A172 (cell line): ENCODE data around the gene MBOAT2. TPM values are rescaled to one million over a fixed set of nuclear protein-coding genes. Genes with fewer than 3 reads are reported as not detected.
"Not testable (repeated sequence)": the region's sequence is repeated elsewhere in the genome, so short reads cannot be mapped to it uniquely, and the experiment has no call there.

ENCODE experiments used
- DNase-seq: peaks from one replicate; pipeline ENCODE4 v3.0.0-alpha.2; 2015; ENCODE audit warnings: low spot score
- total RNA-seq: library from RNA; depleted of rRNA; stranded (reverse); fragments of >200 nt; shearing (Covaris generic); gene quantifications from 2 replicates; pipeline ENCODE4 v1.2.3, GENCODE V29; 2014; rRNA removed

Gene MBOAT2, protein sequence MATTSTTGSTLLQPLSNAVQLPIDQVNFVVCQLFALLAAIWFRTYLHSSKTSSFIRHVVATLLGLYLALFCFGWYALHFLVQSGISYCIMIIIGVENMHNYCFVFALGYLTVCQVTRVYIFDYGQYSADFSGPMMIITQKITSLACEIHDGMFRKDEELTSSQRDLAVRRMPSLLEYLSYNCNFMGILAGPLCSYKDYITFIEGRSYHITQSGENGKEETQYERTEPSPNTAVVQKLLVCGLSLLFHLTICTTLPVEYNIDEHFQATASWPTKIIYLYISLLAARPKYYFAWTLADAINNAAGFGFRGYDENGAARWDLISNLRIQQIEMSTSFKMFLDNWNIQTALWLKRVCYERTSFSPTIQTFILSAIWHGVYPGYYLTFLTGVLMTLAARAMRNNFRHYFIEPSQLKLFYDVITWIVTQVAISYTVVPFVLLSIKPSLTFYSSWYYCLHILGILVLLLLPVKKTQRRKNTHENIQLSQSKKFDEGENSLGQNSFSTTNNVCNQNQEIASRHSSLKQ
- total RNA-seq = 44.0 and 78.1 TPM in 2 replicates

DNA sequence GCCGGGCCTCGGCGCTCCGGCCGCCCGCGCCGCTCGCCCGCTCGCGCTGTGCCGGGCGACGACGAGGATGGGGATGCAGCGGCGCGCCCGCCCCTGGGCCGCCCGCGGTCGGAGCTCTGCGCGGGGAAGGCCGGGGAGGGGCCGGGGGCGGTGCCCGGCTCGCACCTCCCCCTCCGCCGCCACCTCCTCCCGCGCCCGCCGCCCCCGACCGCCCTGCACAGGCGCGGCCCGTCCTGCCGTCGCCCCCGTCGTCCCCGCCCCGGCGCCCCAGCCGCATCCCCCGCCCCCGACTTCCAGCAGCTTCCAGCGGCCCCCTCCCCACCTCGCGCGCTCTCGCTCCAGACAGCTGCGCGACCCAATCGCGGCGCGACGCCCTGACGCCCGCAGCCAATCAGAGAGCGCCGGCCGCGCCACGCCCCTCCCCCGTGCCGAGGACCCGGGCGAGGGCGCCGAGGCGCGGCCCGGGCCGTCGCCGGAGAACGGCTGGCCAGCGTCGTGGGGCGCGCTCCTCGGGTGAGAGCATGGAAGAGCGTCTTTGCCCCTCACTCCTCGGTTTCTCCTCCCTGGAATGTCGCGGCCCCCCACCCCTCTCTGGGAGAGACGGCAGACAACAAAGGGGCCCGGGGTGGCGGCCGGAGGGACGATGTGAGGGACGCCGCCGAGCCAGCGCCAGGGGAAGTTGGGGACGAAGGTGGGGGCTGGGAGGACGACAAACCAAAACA lies at the start of gene MBOAT2:
Gene MBOAT2 (minus strand): TSS at position 69 of the 722 bp plus-strand sequence. CDS start 70 bp downstream, outside the sequence.
- peak; percentile 81 for DNase-seq

DNA sequence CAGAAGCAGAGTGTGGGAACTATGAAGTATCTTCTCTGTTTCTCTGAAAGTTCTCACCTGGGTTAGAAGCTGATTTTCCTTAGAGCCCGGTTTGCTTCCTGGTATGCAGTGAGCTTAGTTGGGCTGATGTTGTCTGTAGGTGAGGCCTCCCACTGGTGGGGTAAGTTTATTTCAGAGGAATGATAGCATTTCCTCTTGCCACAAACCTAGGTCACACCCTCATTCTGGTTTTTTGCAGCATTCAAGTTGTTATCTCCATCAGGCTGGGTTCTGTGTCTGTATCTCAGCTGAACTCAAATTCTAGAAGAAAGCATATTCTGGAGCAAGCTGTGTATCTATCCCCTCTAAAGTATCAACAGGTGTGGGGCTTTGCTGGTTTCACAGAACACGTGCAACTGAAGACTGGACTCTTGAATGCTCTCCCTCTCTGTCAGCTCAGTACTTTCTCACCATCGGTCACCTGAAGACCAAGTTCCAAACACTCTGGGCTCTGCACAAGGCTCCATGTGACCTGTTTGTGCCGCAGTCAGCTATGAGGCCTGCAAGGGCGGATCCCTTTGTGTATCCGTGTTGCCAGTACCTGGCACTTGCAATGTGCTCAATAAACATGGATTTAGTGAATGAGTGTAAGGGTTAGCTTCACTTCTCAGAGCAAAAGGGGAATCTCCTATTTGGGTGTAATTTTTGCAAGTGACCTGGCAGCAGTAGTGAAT lies 49.5 kb upstream of the MBOAT2 start:
- DNase-seq = no peak

DNA sequence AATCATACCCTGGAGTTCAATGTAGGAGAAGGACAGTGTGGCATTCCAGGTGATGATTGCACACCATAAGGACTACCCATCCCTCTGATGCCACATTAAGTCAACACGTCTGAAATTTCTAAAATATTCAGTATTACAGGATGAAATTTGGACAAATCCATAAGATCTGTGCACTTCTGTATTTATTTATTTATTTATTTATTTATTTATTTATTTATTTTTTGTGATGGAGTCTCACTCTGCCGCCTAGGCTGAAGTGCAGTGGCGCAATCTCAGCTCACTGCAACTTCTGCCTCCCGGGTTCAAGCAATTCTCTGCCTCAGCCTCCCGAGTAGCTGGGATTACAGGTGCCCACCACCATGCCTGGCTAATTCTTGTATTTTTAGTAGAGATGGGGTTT lies 48.0 kb upstream of the MBOAT2 start:
- not testable (repeated sequence) for DNase-seq

DNA sequence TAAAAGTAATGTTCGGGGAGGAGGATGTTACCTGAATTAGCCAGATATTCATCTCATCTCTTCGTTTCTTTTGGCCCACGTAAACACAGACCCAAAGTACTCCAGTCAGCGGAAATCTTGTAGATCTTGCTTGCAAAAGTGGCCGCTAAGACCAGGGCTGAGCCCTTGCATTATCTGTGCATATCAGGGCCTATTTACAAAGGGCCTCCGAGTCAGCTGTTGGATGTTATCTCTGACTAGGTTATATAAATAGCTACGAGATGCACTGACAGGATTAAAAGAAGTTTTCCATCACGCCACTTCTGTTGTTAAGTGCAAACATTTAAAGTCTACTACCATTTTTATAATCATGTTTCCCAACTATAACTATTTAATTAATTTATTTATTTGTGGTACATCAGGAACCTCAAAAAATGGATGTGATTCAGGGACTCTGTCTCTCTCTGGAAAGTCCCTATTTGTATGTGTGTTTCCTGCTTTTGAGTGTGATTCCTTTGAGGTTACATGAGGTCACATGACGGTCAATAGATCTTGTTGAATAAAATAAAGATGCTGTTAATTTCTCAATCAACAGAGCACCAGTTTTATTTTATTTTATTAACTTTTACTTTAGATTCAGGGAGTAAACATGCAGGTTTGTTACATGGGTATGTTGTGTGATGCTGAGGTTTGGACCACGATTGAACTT lies 46.8 kb upstream of the MBOAT2 start:
- peak; percentile 39 for DNase-seq

DNA sequence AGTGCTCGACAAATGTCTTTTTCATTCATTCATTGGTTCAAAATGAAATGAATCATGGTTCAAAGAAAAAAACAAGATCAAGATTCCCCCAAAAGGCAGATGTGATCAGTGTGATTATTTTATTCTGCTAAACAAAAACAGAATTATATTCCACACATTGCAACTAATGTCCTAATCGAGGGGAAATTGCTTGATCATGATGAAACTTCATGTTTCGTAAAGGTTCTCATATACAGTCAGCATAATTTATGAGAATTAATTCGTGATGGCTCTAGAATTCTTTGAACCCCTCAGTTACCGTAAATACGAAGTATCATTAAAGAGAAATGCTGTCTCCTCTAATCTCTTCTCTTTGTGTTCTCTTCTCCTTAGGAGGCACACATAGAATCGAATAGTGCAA lies 42.1 kb upstream of the MBOAT2 start:
- DNase-seq = no peak

DNA sequence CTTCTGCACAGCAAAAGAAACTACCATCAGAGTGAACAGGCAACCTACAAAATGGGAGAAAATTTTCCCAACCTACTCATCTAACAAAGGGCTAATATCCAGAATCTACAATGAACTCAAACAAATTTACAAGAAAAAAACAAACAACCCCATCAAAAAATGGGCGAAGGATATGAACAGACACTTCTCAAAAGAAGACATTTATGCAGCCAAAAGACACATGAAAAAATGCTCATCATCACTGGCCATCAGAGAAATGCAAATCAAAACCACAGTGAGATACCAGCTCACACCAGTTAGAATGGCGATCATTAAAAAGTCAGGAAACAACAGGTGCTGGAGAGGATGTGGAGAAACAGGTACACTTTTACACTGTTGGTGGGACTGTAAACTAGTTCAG lies 40.0 kb upstream of the MBOAT2 start:
- DNase-seq = not testable (repeated sequence)

DNA sequence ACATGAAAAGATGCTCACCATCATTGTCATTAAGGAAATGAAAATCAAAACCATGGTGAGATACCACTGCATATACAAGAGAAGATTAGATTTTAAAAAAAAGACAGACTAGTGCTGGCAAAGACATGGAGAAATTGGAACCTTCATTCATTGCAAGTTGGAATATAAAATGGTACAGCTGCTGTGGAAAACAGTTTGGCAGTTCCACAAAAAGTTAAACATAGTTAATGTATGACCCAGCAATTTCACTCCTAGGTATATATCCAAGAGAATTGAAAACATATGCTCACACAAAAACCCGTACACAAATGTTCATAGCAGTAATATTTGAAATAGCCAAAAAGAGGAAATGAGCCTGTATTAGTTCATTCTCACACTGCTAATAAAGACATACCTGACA lies 33.7 kb upstream of the MBOAT2 start:
- no peak for DNase-seq

DNA sequence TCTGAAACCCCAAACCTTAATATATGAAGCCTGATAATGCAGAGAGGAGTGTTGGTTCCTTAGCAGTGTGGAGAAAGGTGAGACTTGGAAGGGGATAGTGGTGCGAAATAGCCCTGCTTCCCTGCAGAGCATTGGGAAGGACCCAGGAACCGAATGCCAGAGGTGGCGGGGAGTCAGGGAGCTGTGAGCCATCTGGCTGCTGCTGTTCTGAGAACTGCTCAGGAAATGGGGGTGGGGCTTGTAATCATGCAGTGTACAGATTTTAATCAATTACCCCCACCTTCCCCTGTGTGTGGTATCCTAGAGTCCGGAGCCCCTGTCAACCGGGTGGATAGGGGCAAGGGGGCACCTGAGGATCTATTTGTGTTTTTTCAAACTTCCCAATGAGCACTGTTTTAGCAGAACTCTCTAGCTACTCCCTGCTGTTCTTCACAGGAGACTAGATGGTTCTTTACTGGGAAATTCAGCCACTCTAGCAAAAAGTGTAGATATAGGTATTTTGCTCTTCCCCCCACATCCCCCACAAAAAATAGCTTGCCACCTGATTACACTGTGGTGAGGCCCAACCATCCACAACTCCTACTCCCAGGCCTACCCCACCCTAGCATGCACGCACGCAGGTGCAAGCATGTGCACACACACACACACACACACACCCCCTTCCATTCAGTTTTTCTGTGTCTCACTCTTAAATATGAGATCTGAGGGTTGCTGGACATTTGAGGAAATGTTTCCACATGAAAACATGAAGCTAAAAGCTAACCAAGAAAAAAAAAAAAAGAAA lies 30.1 kb upstream of the MBOAT2 start:
- no peak for DNase-seq

DNA sequence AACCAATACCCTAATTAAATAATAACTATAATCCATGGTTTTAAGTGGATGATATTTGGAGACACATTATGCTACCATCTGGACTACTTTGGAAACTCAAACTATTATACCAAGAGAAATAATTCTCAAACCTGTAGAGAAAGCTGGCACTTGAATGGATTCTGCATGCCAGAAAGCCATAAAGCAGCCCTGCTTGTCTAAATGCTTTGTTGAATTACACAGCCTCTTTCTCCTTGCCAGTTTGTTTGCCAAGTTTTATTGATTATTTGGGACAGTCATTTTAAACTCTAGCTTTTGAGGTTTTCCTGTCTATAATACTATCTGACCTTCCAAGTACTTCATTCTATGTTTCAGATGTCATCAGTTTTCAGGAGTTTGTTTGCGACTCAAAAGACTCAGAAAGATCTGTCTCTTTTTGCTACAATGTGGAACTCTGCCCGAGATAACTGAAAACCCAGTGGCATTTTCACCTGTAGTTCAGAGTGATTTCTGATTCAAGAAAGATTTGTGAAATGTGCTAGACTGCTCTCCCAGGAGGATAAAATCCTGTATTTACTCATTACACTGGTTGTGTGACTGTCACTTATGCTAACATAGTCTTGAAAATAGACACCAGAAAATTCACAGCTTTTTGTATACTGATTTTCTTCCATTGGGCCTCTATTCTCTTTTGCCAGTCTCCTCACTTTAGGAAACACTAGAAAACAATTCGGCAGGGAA lies 29.2 kb upstream of the MBOAT2 start:
- no peak for DNase-seq

DNA sequence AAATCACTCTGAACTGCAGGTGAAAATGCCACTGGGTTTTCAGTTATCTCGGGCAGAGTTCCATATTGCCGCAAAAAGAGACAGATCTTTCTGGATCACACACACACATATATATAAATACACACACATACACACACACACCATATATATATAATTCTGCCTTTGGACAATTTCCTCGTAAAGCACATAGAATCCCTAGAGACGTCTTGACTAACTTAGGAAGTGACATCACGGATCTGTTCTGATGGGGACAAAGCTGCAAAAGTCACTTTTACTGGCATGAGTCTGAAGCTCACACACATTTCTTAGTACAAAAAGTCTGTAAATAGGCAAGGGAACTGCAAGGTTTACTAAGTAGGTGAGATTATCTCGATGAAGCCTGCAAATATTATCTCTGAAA lies 28.6 kb upstream of the MBOAT2 start:
- no peak for DNase-seq

DNA sequence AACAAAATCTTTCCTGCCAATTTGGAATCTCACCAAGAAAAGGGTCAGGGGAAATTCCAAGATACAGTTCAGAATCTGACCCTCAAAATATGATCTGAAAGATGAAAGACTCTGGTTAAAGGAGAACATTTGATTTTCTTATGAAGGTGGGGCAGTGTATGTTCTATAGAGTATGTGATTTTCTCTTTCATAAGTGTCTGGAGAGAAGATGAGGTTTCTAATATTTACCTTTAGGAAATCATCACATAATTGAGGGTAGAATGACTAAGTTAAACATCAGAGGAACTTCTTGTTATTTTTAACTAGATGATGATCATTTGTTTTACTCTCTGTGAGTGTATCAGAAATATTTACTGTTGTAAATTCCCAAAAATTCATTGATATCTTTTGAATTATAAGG lies 27.8 kb upstream of the MBOAT2 start:
- DNase-seq = no peak

DNA sequence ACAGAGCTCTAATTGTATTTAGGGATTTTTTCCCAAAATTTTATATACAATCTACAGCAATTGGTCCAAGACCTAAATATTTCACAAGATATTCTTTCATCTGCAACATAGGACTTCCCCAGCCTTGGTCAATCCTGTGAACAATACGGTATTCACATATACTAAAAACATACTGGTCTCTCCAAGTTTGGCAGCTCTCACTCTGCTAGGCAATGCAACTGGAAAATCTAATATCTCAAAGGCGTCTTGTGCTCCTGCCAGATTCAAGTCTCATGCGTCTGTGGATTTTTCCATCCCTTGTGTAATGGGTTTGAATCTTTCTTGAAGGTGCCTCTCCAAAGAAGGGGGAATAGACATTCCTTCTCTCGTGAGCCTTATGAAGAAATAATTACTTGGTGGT lies 27.4 kb upstream of the MBOAT2 start:
- no peak for DNase-seq

DNA sequence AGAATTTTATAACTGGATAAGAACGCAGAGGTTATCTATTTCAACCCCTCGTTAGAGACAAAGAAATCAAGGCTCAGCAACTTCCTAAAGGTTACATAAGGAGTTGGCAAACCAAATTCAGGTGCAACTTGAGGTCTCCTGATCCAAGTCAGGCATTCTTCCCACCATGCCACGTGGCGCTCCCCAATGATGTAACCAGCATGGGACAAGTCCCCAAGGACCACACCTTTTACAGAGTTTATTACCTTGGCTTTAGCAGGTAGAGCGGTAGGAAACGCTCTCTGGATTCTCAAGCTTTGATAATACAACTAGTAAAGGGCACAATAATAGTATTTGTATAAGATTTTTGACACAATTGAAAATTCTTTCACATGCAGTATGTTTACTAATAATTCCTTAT lies 26.7 kb upstream of the MBOAT2 start:
- no peak for DNase-seq

DNA sequence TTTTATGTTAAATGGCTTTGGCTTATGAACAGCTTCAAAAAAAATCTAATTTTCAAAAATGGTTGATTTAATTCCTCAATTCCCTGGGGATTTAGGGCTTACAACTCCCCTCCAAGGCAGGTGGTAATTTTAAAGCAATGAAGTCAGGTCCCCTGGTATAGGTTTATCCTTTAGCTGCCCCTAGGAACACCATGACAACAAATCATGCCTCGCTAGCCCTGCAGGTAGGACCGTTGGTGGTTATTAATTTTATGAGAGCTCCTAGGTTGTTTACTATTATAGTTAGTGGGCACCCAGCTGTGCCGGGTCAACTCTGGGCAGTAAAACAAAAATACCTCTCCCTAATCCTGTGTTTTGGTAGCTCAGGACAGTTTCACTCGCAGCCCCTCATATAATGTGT lies 26.2 kb upstream of the MBOAT2 start:
- no peak for DNase-seq

DNA sequence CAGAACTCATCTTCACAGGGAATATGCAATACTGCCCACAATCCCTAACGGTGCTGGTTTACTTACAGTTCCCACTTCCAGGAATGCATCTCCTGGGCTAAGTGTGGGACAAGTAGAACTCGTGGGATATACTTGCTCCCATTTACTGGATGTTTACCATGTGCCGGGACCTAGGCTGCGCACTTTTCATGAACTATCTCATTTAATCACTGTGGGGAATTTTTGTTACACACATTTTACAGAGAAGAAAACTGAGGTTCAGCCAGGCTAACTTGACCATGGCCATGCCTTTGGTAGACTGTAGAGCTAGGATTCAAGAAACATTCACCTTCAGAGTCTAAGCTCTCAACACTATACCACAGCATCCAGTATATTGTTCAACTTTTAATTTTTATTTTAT lies 24.4 kb upstream of the MBOAT2 start:
- DNase-seq = no peak

DNA sequence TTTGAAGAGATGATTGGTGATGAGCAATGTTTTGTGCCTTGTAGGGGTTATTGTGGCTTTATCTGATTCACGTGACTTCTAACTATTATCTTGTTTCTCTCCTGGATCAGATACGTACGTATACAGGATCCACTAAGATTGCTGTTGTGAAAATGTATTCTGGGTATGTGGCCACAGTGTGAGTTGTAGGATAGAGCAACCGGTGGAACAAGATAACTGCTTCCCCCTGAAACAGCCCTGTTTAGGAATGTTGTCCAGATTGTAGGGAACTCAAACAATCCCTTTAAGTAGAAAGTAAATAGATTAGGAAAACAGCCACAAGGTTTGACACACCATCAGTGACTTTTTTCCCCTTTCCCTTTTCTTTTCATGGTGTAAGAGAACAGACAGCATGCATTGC lies 22.3 kb upstream of the MBOAT2 start:
- no peak for DNase-seq

DNA sequence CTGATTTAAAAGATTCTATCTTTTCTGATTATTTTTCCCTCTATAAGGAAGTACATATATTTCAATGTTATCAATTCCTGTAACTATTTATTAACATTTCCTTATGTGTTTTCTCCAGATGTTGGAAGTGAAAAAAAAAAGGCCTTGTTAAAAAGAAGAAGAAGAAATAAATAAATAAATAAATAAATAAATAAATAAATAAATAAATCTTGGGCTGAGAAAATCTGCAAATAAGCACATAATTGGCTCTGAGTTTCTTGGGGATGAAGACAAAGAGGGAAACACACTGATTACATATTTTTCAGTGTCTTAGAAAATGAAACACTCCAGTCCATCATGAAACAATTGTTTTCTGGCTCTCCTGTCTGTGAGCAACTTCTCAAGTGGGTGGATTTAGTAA lies 21.1 kb upstream of the MBOAT2 start:
- DNase-seq = no peak

DNA sequence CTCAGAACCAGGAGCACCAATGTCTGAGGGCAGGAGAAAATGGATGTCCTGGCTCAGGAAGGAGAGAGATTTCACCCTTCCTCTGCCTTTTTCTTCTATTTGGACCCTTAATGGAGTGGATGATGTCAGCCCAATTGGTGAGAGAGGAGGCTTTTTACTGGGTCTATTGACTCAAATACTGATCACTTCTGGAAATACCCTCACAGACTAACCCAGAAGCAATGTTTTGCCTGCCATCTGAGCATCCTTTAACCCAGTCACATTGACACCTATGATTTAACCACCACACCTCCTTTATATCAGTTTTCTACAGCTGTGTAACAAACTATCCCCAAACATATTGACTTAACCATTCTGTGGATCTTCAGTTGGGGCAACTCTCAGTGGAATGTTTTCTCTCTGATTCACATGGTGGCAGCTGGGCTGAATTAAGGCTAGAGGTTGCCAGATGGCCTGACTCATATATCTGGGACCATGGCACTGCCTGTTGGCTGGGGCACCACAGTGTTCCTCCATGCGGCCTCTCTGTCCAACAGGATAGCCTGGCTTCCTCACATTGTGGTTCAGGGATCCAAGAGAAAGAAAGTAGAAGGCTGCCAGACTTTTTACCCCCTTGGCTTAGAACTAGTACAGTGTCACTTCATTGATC lies 18.2 kb upstream of the MBOAT2 start:
- peak; percentile 19 for DNase-seq

DNA sequence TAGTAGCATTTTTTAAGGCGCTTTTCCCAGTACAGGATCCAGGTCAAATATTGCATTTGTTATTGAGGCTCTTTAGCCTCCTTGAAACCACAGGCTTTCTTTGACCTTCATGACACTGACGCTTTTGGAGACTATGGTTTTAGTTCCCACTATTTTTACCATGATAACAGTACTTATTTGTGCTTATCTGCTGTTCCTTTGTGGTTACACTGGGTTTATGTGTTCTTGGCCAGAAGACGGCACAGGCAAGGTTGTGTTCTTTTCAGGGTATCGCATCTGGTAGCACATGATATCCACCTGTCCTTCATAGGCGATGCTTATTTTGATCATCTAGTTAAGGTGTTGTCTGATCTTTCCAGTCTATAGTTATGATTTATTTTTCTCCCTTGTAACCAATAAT lies 16.8 kb upstream of the MBOAT2 start:
- DNase-seq = no peak

DNA sequence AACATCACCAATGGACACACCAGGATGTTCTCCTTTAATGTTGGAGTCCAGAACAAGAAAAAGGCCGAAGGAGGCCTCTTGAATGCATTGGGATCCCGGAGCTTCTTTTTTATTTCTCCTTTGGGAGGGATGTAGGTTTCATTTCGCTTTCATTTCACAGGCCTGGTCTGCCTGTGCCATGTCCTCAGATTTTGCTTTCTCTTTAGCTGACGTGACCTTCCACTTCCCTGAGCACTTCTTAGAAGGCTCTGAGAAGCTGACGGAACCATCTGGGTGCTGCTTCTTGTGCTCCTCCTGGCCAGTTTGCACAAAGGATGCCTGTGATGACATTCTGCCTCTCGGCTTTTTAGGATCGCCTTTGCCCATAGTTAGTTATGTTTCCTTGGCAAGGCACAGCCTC lies 15.1 kb upstream of the MBOAT2 start:
- DNase-seq = no peak
